Stimulated activated CD8-positive, alpha-beta memory T cell treated with anti-CD3 and anti-CD28 coated beads, Interleukin-7, amount 100 ng/mL, for 1 hour (primary cell): ENCODE results near the gene RTTN.
"Not testable (repeated sequence)": the region's sequence is repeated elsewhere in the genome, so short reads cannot be mapped to it uniquely, and the experiment has no call there.

Experiments used
- DNase-seq, 2 donors: peaks; one replicate each; pipeline ENCODE4 v3.0.0-alpha.2; 2020; ENCODE audit warnings: low read depth in 2 of 2

The RTTN gene, protein sequence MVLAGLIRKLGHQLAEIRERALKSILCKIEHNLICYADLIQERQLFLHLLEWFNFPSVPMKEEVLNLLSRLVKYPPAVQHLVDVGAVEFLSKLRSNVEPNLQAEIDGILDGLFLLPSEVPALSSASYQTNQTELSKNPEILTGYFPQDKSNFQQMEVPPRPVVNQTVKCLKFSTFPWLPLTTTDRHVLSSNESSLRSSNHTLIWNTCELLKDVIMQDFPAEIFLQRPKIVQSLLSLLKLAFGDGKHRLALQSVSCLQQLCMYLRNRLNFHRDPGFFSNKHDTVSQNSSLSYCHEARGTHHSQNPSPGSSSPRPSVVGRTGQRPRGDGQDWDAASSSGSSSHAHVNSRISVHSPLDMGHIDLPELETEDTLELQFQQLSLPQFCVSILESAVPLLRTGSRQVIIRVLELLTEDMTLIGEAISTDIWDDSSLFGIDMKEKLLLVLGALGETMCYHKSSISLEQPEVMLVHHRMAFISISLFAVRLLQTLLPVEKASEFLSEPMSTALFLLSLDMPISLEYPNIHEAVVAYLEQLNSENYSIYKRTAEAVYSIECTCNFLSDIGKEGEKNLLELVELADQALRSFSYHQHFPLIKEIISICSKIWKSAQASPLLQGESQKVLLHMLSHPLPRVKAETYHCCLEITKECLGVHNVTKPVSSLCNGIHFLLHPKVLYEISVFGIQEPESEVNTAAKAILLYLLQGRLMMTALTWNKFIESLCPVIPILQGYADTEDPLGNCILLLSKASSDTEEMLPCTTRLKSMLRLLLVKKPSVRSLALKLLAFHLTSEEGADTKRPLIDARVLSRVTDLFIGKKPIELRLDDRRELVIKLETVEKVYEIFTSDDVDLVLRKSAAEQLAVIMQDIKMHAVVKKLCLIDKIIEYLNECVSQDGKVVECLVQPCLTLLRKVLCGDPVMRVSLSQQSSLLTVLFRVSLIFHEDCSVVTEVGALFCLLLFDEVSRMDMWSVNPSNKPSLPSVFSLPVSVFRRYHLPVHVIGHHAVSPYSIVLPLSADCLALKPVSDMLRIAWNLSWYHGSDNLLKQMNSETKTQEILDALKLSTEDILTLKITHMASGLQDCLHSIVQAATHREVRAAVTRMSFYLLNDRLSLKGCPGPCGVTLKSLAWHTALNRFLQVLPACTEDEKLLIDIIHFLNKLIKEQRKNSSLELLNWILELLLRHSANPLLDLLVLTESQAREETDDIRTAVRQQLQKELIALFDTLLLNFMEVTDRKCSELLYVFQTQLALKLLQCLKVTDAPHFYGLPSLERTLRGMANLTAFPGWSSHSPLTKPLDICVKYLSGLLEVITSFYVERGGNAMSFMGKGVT (N-terminal part only)

DNA sequence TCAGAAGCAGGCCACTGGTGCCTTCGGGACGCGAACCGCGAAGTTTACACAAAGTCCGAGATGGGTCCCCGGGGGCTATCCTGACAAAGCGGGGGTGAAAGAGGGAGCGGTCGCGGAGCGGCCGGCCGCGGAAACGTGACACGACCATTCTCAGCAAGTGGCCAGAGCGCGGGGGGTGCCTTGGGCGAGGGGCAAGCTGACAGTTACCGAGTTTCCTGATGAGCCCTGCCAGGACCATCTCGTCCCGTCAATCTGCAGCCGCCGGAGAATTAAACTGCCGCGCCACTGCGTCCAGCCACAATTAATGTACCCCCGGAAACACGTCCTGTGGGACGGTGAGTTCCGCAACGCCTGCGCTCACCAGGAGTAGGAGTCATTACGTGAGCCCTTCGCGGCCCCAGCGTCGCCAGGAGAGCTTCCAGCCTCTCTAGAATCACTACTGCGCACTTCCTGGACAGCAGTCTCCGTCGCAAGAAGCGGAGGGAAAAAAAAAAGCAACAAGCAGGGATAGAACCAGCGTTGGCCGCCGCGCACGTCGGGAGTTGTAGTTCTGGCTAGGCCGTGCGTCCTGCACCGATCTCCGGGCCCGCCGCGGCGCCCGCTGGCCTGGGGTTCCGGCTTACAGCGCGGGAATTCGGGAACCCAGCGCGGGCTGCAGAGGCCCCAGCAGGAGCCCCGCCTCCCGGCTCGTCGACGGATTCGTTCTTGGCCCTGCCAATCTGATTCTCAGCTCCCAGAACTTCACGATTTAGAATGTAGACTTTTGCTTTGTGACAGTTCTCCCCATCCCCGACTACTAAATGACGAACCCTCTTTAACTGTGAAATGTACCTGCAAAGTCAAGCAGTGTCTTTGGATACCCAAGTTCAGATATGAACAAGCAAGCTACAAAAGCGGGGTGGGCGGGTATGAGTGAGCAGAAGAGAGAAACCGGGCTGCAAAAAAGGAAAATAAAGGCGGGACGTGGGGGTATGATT lies at the start of gene RTTN:
Gene RTTN (minus strand): TSS at position 267 of the 977 bp plus-strand sequence. CDS start 29 bp downstream, at position 238.
- DNase-seq = peak; percentile 80 to 82

DNA sequence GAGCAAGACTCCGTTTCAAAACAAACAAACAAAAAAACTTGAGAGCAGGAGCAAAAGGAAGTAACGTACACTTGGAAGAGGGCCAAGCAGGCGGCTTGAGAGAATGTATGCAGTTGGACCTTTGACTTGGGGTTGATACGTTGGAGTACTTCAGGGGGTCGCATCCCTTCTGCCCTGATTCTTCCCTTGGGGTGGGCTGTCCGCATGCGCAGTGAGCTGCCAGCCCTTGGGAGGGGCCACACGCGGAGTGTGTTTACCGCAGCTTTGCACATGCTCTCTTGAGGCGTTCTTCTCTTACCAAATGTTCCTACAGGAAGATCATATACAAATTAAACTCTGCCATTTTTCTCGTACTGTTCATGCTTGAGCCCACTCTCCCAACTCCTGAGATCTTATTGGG lies 45.3 kb upstream of the RTTN start:
- no peak for DNase-seq

DNA sequence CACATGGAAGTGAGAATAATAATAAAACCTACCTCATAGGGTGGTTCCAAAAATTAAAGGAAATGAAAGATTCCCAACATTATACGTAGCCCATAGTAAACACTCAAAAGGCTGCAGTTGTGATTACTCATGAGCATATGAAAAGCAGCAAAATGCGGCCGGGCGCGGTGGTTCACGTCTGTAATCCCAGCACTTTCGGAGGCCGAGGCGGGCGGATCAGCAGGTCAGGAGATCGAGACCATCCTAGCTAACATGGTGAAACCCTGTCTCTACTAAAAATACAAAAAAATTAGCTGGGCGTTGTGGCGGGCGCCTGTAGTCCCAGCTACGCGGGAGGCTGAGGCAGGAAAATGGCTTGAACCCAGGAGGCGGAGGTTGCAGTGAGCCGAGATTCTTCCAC lies 44.4 kb upstream of the RTTN start:
- DNase-seq = not testable (repeated sequence)

GRCh38 chr18:70249118-70249517 lies 43.6 kb upstream of the RTTN start:
- no peak for DNase-seq

- no peak for DNase-seq
These were observed 40.6 kb upstream of the RTTN start for GRCh38 chr18:70246061-70246466.

GRCh38 chr18:70243131-70243929 lies 37.8 kb upstream of the RTTN start:
- no peak for DNase-seq

DNA sequence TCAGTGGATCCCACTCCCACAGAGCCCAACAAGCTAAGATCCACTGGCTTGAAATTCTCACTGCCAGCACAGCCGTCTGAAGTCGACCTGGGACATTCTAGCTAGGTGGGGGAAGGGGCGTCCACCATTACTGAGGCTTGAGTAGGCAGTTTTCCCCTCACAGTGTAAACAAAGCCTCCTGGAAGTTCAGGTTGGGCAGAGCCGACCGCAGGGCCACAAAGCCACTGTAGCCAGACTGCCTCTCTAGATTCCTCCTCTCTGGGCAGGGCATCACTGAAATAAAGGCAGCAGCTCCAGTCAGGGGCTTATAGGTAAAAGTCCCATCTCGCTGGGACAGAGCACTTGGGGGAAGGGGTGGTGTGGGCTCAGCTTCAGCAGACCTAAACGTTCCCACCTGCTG lies 31.4 kb upstream of the RTTN start:
- not testable (repeated sequence) for DNase-seq

GRCh38 chr18:70235478-70235877 lies 30.0 kb upstream of the RTTN start:
- DNase-seq = no peak

- DNase-seq = no peak
These were observed 29.4 kb upstream of the RTTN start for GRCh38 chr18:70234667-70235459.

GRCh38 chr18:70233974-70234373 lies 28.5 kb upstream of the RTTN start:
- DNase-seq = no peak

- DNase-seq = no peak
These were observed 26.8 kb upstream of the RTTN start for GRCh38 chr18:70232261-70232660.

GRCh38 chr18:70229639-70230038 lies 24.2 kb upstream of the RTTN start:
- no peak for DNase-seq

- DNase-seq = no peak
These were observed 23.0 kb upstream of the RTTN start for GRCh38 chr18:70228536-70228935.

GRCh38 chr18:70227438-70227837 lies 22.0 kb upstream of the RTTN start:
- DNase-seq = no peak

DNA sequence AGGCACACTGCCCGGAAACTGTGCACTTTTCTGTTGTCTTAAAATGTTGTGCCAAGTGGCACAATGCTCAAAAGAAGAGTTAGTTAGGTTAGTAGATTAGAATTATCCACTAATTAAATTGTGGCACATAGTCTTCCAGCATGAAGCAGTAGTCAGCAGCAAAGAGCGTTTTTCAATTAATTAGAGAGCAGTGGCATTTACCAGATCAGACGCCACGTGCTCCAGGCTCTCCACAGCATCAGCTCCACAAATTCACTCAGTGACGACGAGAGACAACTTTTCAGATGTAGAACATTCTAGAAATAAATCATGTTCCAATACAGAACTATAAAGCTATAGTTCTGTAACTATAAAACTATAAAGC lies 16.4 kb upstream of the RTTN start:
- no peak for DNase-seq

DNA sequence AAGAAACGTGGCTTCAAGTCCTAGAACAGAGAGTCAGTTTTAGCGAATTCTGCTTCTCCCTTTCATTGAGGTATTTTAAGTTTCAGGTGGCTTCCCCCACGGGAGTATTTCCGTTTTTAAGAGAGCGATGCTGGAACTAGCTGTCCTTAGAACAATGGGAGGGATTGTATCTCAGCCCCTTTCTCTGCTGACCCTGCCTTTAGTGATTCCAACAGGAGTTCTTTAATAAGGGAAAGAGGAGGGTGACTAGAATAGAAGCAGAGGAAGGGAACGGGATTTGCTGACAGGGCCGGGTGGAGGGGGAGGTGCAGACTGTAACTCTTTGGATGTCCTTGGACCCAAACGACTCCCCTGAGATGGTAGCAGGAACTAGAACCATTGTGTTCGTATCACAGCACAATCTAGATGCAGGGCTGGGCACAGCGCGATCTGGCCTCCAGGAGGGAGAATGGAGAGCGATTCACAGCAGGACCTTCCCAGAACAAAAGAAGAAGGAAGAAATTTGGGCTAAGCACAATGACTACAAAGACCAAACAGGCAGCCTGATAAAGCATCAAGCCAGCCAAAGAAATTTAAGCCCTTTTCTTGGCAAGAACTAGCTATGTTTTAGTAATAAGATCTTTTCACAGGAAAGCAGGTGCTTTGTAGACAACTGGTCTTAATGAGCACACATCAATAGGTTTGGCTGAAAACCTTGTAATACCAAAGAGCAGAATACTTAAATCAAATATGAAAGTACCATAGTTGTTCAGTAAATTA lies 15.8 kb upstream of the RTTN start:
- no peak for DNase-seq

GRCh38 chr18:70220628-70221027 lies 15.1 kb upstream of the RTTN start:
- DNase-seq = no peak

DNA sequence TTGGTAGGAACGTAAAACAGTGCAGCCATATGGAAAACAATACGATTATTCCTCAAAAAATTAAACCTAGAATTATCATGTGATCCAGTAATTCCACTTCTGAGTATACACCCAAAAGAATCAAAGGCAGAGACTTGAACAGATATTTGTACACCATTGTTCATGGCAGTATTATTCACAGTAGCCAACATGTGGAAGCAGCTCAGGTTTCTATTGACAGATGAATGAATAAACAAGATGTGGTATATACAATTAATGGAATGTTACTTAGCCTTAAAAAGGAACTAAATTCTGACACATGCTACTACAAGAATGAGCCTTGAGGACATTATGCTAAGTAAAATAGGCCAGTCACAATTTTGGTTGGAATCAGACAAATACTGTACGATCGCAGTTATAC lies 14.2 kb upstream of the RTTN start:
- no peak for DNase-seq
